GM23338 (cell line): ENCODE data around the gene ATF7. TPM values are rescaled to one million over a fixed set of nuclear protein-coding genes. Genes with fewer than 3 reads are reported as not detected.

Experiments used
- CTCF ChIP-seq, 2 experiments: fragments of 200-600 bp in 1 of 2; sonication (generic) in 1 of 2; conservative IDR thresholded peaks; 2 replicates each; pipeline versions ENCODE4 v1.5.1 to v1.6.1; 2016 to 2017; ENCODE audit warnings: antibody characterized with exemption in 2 of 2, low read depth in 2 of 2, mild to moderate bottlenecking in 2 of 2, moderate library complexity in 1 of 2
- ETS1 ChIP-seq: IDR thresholded peaks from 2 replicates; pipeline ENCODE4 v1.6.1; 2016; ENCODE audit warnings: antibody characterized with exemption
- EZH2 ChIP-seq: fragments of 200-600 bp; sonication (generic); IDR thresholded peaks from one replicate; pipeline ENCODE4 v1.8.0; 2017; ENCODE audit warnings: antibody characterized with exemption, mild to moderate bottlenecking, low read depth; ENCODE audit not compliant: unreplicated experiment
- NANOG ChIP-seq: IDR thresholded peaks from 2 replicates; pipeline ENCODE4 v1.6.1; 2016; ENCODE audit warnings: antibody characterized with exemption, borderline replicate concordance
- STAT1 ChIP-seq: IDR thresholded peaks from one replicate; pipeline ENCODE4 v1.6.1; 2016; ENCODE audit warnings: antibody characterized with exemption; ENCODE audit not compliant: unreplicated experiment
- ZNF462 ChIP-seq: fragments of 250-450 bp; sonication (Bioruptor Pico); IDR thresholded peaks from 2 replicates; pipeline ENCODE4 v1.5.0; 2020; ENCODE audit warnings: mild to moderate bottlenecking, moderate library complexity
- polyA plus RNA-seq: library from polyadenylated mRNA; unstranded; fragments of >200 nt; fragmentation: Nextera tagmentation; extraction: Ambion mirVana; gene quantifications from 2 replicates; pipeline ENCODE4 v1.2.1, GENCODE V29; 2016
- total RNA-seq: library from RNA; depleted of rRNA; stranded (reverse); fragments of >200 nt; shearing (Covaris generic); gene quantifications from 2 replicates; pipeline ENCODE4 v1.2.3, GENCODE V29; 2014

Gene ATF7
- total and polyA plus RNA-seq, 2 experiments from 2014 or later = 13.9 to 16.3 TPM

- TF ChIP-seq ZNF462 (CRISPR knock-in tag) (no peak), STAT1 (no peak), CTCF (conservative IDR thresholded peaks at IDR 0.05; ENCODE audit: low read depth in 2 of 2) (no peak), NANOG (no peak), ETS1 (no peak), EZH2 (no peak)
These were observed 25.5 kb downstream of the ATF7 start (continued) for GRCh38 chr12:53600490-53601295.
